GF-D8 (cell line): ENCODE data around the gene GPC6.

ENCODE experiments used
- DNase-seq: peaks from one replicate; lab custom pipeline; 2025; lab: John Stamatoyannopoulos, UW

The GPC6 gene

DNA sequence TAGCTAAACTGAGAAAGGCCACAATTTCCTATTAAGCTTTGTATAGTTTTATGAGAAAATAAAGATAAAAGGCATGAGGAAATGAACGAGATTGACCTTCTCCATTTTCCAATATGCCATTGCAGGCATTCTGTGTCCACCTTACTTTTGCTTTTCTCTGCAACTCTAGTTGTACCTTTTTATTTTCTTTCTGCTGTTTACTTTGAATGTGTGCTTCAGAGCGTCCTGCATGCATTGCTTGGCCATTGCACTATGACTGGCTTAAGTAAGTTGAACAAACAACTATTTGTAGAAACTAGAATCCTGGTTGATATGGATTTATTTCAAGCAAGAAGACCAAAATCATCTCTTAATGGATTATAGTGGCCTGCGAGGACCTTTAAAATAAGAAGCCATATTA lies 510.3 kb downstream of the GPC6 start:
- DNase-seq = no peak

DNA sequence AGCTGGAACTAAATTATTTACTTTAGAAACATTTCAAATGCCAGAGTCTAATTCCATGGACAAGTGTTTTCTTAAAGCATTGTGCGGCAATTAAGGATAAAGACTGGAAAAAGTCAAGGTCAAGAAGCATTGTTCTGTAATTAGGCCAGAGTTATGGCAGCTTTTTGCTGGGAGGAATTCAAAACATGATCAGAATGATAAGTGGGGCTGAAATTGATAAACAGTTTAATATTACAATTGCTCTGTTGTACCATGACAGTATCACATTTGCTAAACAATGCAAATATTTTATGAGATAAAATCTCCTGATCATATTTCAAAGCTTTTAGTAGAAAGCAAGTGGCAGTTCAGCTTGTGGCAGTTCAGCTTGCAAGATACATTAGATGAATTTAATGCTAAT lies 513.7 kb downstream of the GPC6 start:
- no peak for DNase-seq

DNA sequence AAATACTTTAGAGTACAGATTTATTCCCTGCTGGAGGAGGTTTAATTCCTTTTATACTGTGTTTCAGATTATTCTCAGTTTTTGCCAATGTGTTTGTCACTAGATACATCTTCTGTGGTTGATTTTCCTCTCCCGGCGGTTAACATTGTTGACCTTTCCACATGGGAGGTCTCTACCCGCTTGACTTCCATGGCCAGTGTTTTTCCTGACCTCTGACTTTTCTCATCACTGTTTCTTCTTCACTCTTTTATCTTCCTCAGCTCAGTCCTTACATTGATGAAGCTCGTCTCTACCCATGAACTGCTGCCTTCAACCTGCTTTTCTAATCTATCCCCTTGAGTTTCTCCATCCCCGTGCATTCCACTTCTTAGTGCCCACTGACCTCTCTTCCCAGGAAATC lies 517.4 kb downstream of the GPC6 start:
- DNase-seq = no peak

DNA sequence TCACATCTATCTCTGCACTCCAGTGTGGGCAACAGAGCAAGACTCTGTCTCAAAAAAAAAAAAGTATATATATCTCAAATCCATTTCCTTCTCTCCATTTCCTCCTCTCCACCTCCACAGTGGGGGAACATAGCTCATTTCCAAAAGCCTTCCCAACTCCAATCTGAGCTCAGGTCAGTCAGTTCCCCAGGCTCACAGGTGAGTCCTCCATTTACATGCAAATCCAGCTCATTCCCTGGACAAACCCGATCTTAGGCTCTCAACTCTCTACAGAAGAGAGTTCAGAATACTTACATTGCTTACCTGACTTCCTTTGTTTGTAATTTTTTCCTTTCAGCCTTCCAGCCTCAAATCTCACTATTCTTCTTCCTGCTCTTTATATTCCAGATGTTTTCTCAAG lies 518.3 kb downstream of the GPC6 start:
- no peak for DNase-seq

DNA sequence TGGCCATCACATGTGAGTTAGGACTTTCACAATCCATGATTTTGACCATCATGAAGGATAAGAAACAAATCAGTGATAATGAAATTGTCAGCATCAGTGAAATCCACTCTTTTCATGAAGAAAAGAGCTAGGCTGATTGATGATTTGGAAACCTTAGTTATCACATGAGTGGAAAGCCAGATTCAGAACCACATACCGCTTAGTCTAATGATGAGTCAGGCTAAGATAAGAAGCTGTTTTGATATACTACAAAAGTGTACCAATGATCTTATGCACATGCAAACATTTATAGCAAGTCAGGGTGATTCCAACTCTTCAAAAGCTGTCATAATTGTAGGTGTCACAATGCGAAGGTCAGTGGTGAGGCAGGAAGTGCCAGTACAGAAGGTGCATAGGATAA lies 519.3 kb downstream of the GPC6 start:
- no peak for DNase-seq

DNA sequence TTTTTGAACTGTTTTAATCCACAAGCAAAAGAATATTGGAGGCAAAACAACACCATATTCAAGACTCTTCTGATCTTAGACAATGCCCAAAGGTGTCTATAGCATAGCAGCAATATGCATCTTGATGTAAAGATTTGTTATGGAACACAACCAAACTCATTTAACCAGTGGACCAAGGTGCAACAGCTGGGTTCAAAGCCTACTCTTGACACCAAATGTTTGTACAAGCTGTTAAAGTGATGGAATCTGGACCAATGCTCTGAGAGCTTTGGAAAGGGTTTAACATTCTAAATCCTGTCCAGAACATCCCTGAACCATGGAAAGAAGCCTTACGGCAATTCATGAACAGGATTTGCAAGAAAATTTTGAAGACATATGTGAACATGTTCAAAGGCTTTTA lies 520.0 kb downstream of the GPC6 start:
- no peak for DNase-seq

DNA sequence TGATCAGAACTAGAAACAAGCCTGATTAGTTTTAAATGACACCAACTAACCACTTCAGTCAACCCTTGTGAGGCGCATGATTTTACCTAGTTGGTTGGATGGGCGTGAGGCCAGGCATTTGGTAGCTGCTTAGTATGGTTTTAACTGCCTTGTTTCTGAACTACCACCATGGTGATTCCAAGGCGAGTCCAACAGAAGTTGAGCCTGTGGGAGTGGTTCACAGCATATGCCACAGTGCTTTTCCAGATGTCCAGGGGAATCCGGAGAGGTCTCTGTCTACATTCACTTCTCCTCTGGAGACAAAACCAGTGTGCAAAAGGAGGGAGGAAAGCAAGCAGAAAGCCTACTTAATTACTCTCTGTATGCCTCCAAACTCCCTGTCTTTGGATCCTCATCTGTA lies 524.1 kb downstream of the GPC6 start:
- DNase-seq = no peak

DNA sequence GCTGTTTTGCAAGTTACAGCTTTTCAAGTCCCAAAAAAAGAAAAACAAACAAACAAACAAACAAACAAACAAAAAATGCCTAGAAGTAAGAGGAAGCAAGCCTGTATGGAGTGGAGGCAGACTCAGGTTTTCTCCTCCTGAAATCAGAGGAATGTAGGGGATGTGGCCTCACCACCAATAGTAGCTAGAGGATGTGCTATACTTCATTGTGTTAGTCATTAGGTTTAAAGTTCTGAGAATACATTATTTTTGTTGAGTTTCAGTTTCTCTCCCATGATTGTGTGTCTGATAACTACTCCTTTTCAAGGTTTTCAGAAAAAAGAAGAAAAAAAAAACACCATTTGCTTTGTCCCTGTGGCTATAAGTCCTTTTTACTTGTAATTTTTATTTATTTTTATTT lies 524.5 kb downstream of the GPC6 start:
- no peak for DNase-seq

DNA sequence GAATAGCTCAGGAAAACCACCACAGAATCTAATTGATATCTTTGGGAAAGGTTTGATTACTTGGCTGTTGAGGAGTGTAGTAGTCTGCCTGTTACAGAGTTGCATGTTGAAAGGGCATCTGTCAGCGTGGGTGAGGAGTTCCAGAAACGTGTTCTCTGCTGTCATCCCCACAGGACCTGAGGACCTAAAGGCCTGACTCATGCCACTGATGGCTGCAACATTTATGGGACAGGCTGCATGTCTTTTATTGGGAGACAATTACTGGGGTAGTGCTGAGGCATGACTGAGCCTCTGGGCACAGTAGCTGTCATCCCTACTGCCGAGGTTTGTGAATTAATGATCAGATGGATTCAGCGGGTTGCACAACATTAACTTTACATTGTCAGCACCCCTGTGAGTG lies 525.9 kb downstream of the GPC6 start:
- no peak for DNase-seq

DNA sequence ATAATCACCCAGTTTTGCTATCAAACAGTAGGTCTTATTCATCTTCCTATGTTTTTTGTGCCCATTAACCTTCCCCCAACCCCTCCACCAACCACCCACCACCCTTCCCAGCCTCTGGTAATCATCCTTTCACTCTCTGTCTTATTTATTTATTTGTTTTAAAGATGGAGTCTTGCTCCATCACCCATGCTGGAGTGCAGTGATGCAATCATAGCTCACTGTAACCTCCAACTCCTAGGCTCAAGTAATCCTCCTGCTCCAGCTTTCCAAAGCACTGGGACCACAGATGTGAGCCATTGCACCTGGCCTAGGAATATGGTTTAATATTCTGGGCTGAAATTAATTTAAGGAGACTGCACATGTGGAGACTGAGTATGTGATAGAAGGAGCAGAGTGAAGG lies 527.0 kb downstream of the GPC6 start:
- DNase-seq = no peak

DNA sequence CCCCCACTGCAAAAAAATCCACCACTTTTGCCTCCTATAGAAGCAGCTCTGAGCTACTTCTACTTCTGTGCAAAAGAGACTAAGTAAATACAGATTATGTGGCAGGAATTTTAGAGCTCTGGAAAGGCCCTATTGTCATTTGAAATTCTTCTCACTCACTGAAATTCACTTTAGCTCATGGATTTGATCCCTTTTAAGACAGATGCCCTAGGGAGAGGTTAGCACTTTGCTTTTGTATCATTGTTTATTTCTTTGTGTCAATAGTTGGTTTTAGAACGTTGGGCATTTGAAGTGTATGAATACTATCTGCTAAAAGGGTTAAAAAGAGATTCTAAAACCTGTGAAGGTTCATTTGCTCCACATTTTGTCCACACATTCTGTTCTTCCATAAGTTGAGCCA lies 528.7 kb downstream of the GPC6 start:
- DNase-seq = no peak

DNA sequence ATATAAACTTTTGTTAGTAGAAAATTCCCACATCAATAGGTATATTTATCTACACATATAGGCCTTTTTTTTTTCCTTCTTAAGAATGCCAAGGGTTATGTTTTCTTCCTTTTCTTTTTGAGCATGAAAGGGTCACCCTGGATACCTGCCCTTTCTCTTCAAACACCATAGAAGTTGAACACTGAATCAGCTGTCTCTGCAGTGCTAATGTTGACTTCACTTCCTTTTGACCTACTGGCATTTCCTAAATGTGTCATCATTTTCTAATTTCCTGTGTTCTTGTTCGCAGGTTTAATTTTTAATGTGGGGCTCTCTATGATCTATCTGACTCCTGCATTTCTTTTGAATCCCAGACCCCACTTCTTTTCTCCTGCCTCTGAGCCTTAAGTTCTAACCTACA lies 532.0 kb downstream of the GPC6 start:
- DNase-seq = no peak

DNA sequence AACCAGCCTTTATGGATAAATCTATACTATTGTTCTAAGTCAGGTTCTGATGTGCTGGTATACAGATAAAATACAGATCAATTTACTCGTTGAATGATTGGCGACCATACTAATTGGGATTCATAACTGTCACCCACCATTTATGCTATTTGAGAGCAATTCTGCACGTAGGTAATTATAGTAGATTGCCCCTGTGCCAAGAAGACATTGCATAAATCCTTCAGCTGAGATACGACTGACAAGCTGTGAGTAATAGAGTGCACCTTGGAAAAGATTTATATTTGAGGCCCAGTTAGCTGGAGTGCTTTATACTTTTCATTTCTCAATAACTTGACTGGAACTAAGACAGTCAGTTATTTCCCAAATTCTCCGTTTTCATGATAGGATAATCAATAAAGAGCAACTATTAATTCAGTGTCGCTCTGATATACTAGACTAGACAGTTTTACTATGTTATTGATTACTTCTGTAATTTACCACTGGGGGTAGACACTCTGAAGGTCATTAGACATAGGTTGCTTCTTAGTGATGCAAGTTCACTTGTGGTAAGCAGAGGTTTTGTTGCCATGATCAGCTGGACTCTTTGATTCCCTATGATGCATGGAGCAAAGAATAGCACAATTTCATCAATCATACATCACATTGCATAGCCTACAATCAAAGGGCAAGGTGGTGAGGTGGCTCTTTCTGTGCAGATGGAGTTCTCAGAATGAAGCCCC lies 536.3 kb downstream of the GPC6 start:
- DNase-seq = no peak

DNA sequence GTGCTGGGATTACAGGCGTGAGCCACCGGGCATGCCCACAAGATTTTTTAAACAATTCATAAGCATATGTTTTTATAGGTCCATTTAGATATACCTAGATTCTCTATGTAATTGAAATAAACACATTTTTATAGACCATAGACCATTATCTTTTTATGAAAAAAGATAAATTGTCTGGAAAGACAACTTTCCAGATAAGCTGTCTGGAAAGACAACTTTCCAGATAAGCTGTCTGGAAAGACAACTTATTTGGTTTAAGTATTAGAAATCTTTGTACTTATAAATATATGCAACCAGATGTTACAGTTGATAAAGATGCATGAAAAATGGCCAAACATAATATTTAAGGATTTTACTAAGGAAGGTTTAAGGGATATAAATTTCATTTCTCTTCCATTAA lies 538.5 kb downstream of the GPC6 start:
- no peak for DNase-seq

DNA sequence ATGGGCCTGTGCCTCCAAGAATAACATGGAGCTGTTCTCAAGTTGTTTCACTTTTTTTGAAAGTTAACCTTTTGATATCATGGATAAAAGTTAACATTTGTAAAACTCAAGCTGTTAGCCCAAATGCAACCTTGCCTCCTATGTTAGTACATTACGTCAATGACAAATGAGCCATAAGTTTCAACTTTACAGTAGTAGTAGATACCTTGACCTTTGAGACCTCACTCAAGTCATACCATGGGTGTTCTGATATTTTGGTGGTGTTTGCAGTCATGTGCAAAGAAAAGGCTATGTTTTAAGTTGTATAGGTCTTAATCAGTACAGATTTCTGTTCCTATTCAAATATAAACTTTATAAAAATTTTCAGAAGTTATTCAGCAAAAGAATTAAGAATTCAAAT lies 539.2 kb downstream of the GPC6 start:
- no peak for DNase-seq

DNA sequence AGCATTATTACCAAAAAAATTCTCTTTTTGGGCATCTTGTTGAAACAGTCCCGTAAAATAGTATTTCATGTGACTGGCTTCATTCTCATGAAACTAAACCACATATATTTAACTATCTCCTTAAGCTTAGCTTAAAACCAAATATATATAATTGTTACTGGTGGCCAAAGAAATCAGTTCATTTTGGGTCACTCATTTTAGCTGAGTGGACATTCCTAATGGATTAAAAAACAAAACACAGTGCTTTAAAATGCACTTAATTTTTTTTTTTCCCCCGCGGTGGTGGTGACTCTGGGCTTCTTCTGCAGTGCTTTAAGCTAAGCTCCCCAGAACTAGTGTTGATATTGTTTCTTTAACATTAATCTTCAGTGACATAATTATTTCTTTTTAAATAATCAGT lies 540.1 kb downstream of the GPC6 start:
- DNase-seq = no peak

DNA sequence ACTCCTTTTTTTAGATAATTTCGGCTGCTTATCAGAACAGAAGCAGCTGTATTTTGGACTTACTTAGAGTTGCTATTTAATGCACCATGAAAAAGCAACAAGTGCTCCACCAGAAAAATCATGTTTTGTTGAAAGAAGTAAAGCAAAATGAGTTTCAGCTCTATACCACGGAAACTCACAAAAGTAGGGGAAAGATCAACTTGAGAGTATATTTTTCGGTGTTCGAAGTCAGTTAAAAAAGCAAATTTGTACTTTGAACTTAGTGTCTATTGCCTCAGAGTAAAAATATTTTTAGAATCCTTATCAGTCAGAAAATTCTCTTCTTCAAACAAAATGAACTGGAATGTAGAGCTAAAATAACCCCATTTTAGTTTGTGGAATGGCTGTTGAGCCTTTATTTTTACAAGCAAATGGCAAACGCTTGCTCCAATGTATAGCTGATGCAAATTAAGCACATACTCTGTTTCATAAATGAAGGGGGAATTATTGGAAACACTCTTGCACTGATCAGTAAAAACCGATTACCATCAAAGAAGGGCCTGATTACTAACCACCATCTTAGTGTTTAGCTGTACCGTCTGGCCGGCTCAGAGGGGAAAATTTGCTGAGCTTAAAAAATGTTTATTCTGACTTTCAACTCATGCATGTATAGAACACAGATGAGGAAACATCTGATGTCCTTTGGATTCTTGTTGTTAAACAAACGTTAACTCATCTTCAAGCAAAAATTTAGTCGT lies 540.7 kb downstream of the GPC6 start:
- DNase-seq = no peak

DNA sequence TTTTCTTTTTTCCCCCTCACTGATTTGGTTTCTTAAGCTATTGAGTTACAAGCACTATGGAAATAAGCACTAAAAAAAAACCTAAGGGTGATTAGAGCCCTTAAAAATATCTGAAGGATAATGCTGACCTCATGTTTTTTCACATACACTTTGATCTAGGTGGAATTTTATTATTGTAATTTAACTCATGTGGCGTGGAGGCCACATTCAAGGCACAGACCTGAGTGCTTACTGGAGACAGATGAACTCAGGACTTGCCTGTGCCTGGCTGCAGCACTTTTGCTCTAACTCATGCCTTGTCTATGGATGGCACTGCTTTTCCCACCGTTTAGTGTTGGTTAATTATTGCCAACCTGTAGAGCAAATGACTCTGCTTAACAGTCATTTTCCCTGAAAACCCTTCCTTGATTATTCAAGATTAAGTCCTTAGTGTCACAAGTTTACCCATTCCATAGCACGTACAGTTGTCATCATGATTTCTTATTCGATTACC lies 541.4 kb downstream of the GPC6 start:
- DNase-seq = no peak

DNA sequence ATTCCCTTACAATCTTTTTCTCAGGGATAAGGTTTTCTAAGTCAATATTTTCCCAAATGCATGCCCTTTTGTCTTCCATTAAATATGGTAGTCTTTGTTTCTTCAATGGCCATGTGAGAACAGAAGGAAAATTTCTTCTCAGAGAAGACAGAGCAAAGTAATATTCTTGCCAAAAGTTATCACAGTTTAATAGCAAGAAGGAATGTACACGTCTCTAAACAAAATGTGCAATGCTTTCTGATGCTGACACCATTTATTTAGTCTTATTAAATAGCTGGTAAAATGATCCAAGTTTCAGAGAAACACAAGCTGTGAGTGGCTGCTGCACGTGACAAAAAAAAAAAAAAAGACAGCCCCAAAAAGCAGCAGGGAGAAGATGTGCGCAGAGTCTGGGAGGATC lies 542.5 kb downstream of the GPC6 start:
- DNase-seq = no peak

DNA sequence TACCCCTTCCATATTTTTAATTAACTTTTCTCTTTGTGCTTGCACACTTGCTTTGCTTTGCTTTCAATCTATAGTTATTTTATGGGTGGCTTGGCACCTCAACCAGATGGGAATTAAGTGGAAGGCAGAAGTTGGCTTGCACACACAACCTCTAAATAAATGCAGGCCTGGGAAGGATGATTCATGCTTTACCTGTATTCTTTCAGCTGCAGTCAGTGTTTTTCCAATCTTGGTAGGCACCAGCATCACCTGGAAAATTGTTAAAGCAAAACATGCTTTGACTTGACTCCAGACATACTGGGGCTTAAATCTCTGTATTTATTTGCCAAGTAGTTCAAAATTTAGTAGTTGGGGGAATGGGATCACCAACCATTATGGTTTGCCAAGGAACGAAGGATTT lies 543.0 kb downstream of the GPC6 start:
- DNase-seq = no peak

DNA sequence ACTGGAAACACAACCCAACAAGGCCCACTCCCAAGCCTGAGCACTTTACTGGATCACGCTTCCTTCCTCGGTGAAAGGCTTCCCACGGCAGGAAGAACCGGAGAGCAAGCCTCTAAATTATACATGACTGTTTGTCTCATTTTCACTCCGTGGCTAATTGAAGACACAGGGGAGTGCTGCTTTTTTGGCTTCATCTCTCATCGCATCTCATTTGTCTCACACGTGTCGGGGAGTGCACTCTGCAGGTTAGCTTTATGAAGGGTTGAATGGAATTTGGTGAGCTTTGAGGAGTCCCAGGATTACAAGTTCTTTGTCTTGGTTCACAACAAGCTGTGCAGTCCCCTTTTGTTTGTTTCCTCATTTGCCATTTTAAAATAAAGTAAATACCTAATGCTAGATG lies 544.6 kb downstream of the GPC6 start:
- DNase-seq = no peak

DNA sequence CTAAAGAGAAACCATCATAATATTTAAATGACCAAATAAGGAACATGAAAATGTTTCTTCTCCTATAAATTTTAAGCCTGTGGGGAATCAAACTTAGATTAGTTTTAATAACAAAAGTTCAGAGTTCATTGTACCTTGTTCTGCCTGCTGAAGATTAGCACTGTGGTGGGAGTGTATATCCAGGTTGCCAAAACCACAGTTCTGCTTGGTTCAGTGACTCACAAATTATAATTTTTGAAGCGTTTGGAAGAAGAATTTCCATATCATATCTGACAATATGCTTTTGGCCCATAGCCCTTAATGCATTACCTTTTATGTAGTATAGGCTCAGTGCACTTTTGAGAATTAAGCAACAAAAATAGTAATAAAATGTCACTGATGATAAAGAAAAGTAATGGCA lies 545.2 kb downstream of the GPC6 start:
- DNase-seq = no peak

DNA sequence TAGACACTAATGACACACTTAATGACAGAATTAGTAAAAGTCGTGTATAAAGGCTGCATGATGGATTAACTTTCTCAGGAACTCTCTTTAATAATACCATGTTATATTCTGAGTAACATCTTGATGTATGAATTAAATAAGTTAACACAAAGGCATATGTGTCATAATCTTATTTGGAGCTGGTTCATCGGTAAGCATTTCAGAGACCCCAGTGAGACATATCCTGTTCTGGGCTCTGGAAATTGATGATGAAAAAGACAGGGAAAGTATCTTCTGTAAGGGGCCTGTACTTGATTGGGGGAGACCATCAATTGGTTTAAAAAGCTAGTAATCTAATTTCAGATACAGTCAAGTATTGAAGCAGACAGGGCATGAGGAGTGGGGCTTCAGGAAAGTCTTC lies 547.9 kb downstream of the GPC6 start:
- no peak for DNase-seq

DNA sequence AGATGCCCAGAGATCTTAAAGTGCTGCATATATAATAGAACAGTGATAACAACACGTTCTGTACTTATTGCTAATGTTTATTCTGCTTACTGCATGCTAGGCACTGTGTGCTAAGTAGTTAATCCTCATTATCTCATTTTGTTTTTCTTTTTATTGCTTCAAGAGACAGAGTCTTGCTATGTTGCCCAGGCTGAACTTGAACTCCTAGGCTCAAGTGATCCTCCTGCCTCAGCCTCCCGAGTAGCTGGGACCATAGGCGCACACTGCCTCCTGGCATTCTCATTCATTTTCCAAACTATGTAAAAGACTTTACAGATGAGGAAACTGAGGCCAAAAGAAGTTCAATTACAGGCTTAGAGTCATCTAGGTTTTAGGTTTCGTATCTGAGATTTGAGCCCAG lies 548.4 kb downstream of the GPC6 start:
- DNase-seq = no peak
